Keratinocyte (primary cell): ENCODE measurements around the gene BTK. TPM values are rescaled to one million over a fixed set of nuclear protein-coding genes. Genes with fewer than 3 reads are reported as not detected.
A peak's percentile ranks its signal among the peaks of the same experiment; 100 is the strongest.

ENCODE experiments used
- DNase-seq: peaks from one replicate; pipeline ENCODE4 v3.0.0-alpha.2; 2011; ENCODE audit warnings: low read depth, missing footprints, low spot score
- FAIRE-seq: peaks from 2 replicates; lab custom pipeline; 2011; peaks lifted over from hg19 to GRCh38; lab: Jason Lieb, UNC
- H2AFZ ChIP-seq: 2 replicates; pipeline ENCODE4 v1.6.0; 2012; ENCODE audit warnings: low read length, control low read depth, inconsistent platforms; ENCODE audit not compliant: control insufficient read depth
- H3K27ac ChIP-seq: 2 replicates; pipeline ENCODE4 v1.5.1; 2011; ENCODE audit warnings: low read length; ENCODE audit not compliant: control insufficient read depth, insufficient read depth
- H3K27me3 ChIP-seq: 3 replicates; pipeline ENCODE4 v1.6.0; 2011; ENCODE audit warnings: low read length; ENCODE audit not compliant: control insufficient read depth, insufficient read depth; ENCODE audit errors: extremely low read depth
- H3K36me3 ChIP-seq, 2 experiments: 2 replicates in 1 of 2; 3 replicates in 1 of 2; pipeline ENCODE4 v1.5.1; 2011; ENCODE audit warnings: low read length in 2 of 2, mild to moderate bottlenecking in 1 of 2; ENCODE audit not compliant: control insufficient read depth in 2 of 2, insufficient read depth in 2 of 2; ENCODE audit errors: extremely low read depth in 1 of 2
- H3K4me1 ChIP-seq: 3 replicates; pipeline ENCODE4 v1.5.1; 2011; ENCODE audit warnings: low read length; ENCODE audit not compliant: control insufficient read depth, insufficient read depth; ENCODE audit errors: extremely low read depth
- H3K4me2 ChIP-seq: 3 replicates; pipeline ENCODE4 v1.6.0; 2011; ENCODE audit warnings: low read depth, low read length; ENCODE audit not compliant: control insufficient read depth, insufficient read depth; ENCODE audit errors: extremely low read depth
- H3K4me3 ChIP-seq, 3 experiments: fragments of 200-600 bp in 1 of 3; sonication (generic) in 1 of 3; 2 replicates in 2 of 3; 3 replicates in 1 of 3; pipeline ENCODE4 v1.5.1; 2011 to 2016; ENCODE audit warnings: low read length in 3 of 3, mild to moderate bottlenecking in 3 of 3, control low read depth in 2 of 3, inconsistent platforms in 1 of 3, low read depth in 1 of 3, mixed read lengths in 1 of 3, mixed run types in 1 of 3, moderate library complexity in 1 of 3; ENCODE audit not compliant: control insufficient read depth in 2 of 3, insufficient read depth in 2 of 3; ENCODE audit errors: extremely low read depth in 1 of 3
- H3K79me2 ChIP-seq: 2 replicates; pipeline ENCODE4 v1.6.0; 2012; ENCODE audit warnings: low read length; ENCODE audit not compliant: control insufficient read depth, insufficient read depth
- H3K9ac ChIP-seq: 3 replicates; pipeline ENCODE4 v1.6.0; 2011; ENCODE audit warnings: low read length; ENCODE audit not compliant: control insufficient read depth, insufficient read depth; ENCODE audit errors: extremely low read depth
- H3K9me1 ChIP-seq: 3 replicates; pipeline ENCODE4 v1.6.0; 2011; ENCODE audit warnings: low read length; ENCODE audit not compliant: control insufficient read depth, insufficient read depth; ENCODE audit errors: extremely low read depth
- H3K9me3 ChIP-seq: 2 replicates; pipeline ENCODE4 v1.5.1; 2012; ENCODE audit warnings: low read depth, low read length; ENCODE audit not compliant: control insufficient read depth
- H4K20me1 ChIP-seq: 3 replicates; pipeline ENCODE4 v1.6.0; 2011; ENCODE audit warnings: low read length; ENCODE audit not compliant: control insufficient read depth, insufficient read depth; ENCODE audit errors: extremely low read depth
- CTCF ChIP-seq, 3 experiments: IDR thresholded peaks in 1 of 3; conservative IDR thresholded peaks in 1 of 3; optimal IDR thresholded peaks in 1 of 3; 2 replicates in 2 of 3; 3 replicates in 1 of 3; pipeline versions ENCODE3 to v1.5.1; 2011; ENCODE audit warnings: low read length in 3 of 3, mild to moderate bottlenecking in 3 of 3, moderate library complexity in 2 of 3, control low read depth in 1 of 3, inconsistent platforms in 1 of 3; ENCODE audit not compliant: insufficient read depth in 2 of 3; ENCODE audit errors: extremely low read depth in 1 of 3
- EZH2 ChIP-seq: IDR thresholded peaks from one replicate; pipeline ENCODE4 v1.6.1; 2012; ENCODE audit warnings: inconsistent platforms, mild to moderate bottlenecking, low read length, moderate library complexity
- dilution Hi-C: fragments of 300-500 bp; cut with MboI; formaldehyde crosslinking; loops from one replicate; pipeline ENCODE4 v1.7.0; 2020; ENCODE audit warnings: low sequenced_read_pairs; ENCODE audit not compliant: extremely low pct_ligation_motif_present
- polyA plus RNA-seq, 5 experiments: library from polyadenylated mRNA; depleted of rRNA in 3 of 5; stranded (reverse) in 3 of 5; stranded (forward) in 1 of 5; unstranded in 1 of 5; fragments of >200 nt; gene quantifications; 1 replicate in 1 of 5; 2 replicates in 3 of 5; 3 replicates in 1 of 5; pipeline versions ENCODE4 v1.2.1 to v1.2.3, GENCODE V29; 2011 to 2012; ENCODE audit warnings: missing spikeins in 2 of 5, low read depth in 1 of 5, low replicate concordance in 1 of 5

BTK gene
- polyA plus RNA-seq, 1 donor (not counting 4 experiments of a cell fraction or from before 2014, with no cell fraction given): 0.05 TPM

DNA sequence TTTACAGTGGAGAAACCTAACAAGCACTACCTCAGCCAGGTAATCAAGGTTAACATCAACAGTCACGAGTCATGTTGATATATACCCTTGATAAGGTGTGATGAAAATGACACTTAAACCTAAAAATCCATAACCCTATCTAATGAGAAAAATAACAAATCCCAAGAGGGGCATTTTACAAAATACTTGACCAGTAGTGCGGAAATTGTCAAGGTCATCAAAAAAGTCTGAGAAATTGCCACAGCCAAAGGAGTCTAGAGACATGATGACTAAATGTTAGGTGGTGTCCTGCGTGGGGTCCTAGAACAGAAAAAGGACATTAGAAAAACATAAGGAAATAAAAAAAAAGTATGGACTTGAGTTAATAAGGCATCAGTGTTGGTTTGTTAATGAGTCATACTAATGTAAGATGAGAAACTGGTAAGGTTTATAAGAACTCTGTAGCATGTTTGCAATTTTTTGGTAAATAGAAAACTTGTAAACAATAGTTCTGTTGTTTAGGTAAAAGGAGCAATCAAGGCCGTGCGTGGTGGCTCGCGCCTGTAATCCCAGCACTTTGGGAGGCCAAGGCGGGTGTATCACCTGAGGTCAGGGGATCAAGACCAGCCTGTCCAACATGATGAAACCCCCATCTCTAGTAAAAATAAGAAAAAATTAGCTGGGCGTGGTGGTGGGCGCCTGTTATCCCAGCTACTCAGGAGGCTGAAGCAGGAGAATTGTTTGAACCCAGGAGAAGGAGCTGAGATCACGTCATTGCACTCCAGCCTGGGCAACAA lies 7.7 kb upstream of the BTK start:
- H3K4me1 ChIP-seq: peaks cover 6% of the 10 kb centered on the region
- no peaks in the 10 kb centered on the region for H3K9me1 ChIP-seq
- DNase-seq (no peak), FAIRE-seq (no peak)
- H2AFZ ChIP-seq: no peak overlapping the region
- H3K4me3 ChIP-seq: no peak overlapping the region
- H3K27ac ChIP-seq: no peak overlapping the region
- TF ChIP-seq EZH2 (no peak), CTCF (optimal IDR thresholded peaks at IDR 0.05 in 1 of 3, IDR thresholded peaks at IDR 0.05 in 1 of 3, conservative IDR thresholded peaks at IDR 0.05 in 1 of 3; ENCODE audit: extremely low read depth in 1 of 3, insufficient read depth in 2 of 3, low read length in 3 of 3) (no peak)
- H3K36me3 ChIP-seq: peaks cover 1 to 8% of the 10 kb centered on the region in 2 experiments
- no peaks in the 10 kb centered on the region for H3K9me3 ChIP-seq
- peaks cover 16% of the 10 kb centered on the region for H3K79me2 ChIP-seq
- no peaks in the 10 kb centered on the region for H3K27me3 ChIP-seq
- dilution Hi-C loops: no loop called here
- H3K9ac ChIP-seq: no peak overlapping the region
- no peak overlapping the region for H3K4me2 ChIP-seq
- H4K20me1 ChIP-seq: no peaks in the 10 kb centered on the region

- DNase-seq (no peak), FAIRE-seq (no peak)
- no peak for TF ChIP-seq EZH2
- TF ChIP-seq CTCF (optimal IDR thresholded peaks at IDR 0.05 in 1 of 3, IDR thresholded peaks at IDR 0.05 in 1 of 3, conservative IDR thresholded peaks at IDR 0.05 in 1 of 3; ENCODE audit: extremely low read depth in 1 of 3, insufficient read depth in 2 of 3, low read length in 3 of 3): no peak
- Histone ChIP-seq H4K20me1 (no peaks in the 10 kb centered on the region), H3K36me3 (peaks cover 1 to 8% of the 10 kb centered on the region in 2 experiments), H3K9ac (peak overlapping the region; percentile 88), H3K4me1 (peaks cover 6% of the 10 kb centered on the region), H3K9me1 (no peaks in the 10 kb centered on the region), H3K4me2 (peak overlapping the region; percentile 79), H3K4me3 (peak overlapping the region; percentile 56 to 79 (median 70)), H3K9me3 (no peaks in the 10 kb centered on the region), H2AFZ (no peak overlapping the region), H3K79me2 (peaks cover 16% of the 10 kb centered on the region), H3K27ac (peak overlapping the region; percentile 86), H3K27me3 (no peaks in the 10 kb centered on the region)
- dilution Hi-C loops: no loop called here
Measured at GRCh38 chrX:101391831-101392230, 5.8 kb upstream of the BTK start.
